HG02973 (cell line): Measurements from ENCODE around the gene NOTCH1.

Experiments
- ATAC-seq: cut with Tn5 transposase; IDR thresholded peaks from one replicate; pipeline ENCODE4 v1.9.1; 2021; ENCODE audit warnings: moderate library complexity; ENCODE audit not compliant: unreplicated experiment

Gene NOTCH1

GRCh38 chr9:136504512-136505348, 41.1 kb downstream of the NOTCH1 start:
- no peak for ATAC-seq

GRCh38 chr9:136502940-136503550, 42.8 kb downstream of the NOTCH1 start:
- ATAC-seq: no peak

GRCh38 chr9:136502196-136502595, 43.7 kb downstream of the NOTCH1 start:
- no peak for ATAC-seq

GRCh38 chr9:136501686-136502085, 44.2 kb downstream of the NOTCH1 start:
- no peak for ATAC-seq

- ATAC-seq: no peak
These were observed 45.6 kb downstream of the NOTCH1 start for GRCh38 chr9:136499935-136500910.

- ATAC-seq: no peak
These were observed 46.5 kb downstream of the NOTCH1 start for GRCh38 chr9:136499071-136499934.

- no peak for ATAC-seq
These were observed 47.7 kb downstream of the NOTCH1 start for GRCh38 chr9:136497916-136498695.

GRCh38 chr9:136496801-136497620, 48.8 kb downstream of the NOTCH1 start:
- no peak for ATAC-seq

GRCh38 chr9:136496181-136496580, 49.7 kb downstream of the NOTCH1 start:
- ATAC-seq: no peak

GRCh38 chr9:136495238-136495800, 50.5 kb downstream of the NOTCH1 start:
- ATAC-seq: no peak

GRCh38 chr9:136494531-136495215, 51.2 kb downstream of the NOTCH1 start:
- no peak for ATAC-seq

GRCh38 chr9:136494012-136494411, 51.8 kb downstream of the NOTCH1 start:
- ATAC-seq: no peak

- ATAC-seq: no peak
These were observed 52.3 kb downstream of the NOTCH1 start for GRCh38 chr9:136493567-136493971.

GRCh38 chr9:136492978-136493522, 52.8 kb downstream of the NOTCH1 start:
- no peak for ATAC-seq

- no peak for ATAC-seq
These were observed 56.1 kb downstream of the NOTCH1 start for GRCh38 chr9:136489731-136490130.

GRCh38 chr9:136488247-136489214, 57.3 kb downstream of the NOTCH1 start:
- ATAC-seq: no peak
